ENCODE results near the gene CD84.
"Not testable (repeated sequence)": the region's sequence is repeated elsewhere in the genome, so short reads cannot be mapped to it uniquely, and the experiment has no call there.

CD84 gene

GRCh38 chr1:160569806-160570205, 9.5 kb downstream of the CD84 start:
- Histone ChIP-seq H3K4me1 (ENCODE audit: control insufficient read depth, insufficient read depth, low read length) (no peaks in the 10 kb centered on the region), H3K27me3 (ENCODE audit: control insufficient read depth, insufficient read depth, low read length) (no peaks in the 10 kb centered on the region), H3K4me3 (ENCODE audit: low read length) (no peak overlapping the region), H3K27ac (ENCODE audit: low read length) (no peak overlapping the region), H3K9me3 (ENCODE audit: control insufficient read depth, insufficient read depth, low read length) (no peaks in the 10 kb centered on the region), H3K36me3 (ENCODE audit: control insufficient read depth, insufficient read depth, low read length) (no peaks in the 10 kb centered on the region)
- WGBS (ENCODE audit: insufficient coverage, insufficient read length) = 100% methylated on average over 1 of the region's 2 CpGs
- DNase-seq (ENCODE audit: low read depth, low spot score) = no peak

DNA sequence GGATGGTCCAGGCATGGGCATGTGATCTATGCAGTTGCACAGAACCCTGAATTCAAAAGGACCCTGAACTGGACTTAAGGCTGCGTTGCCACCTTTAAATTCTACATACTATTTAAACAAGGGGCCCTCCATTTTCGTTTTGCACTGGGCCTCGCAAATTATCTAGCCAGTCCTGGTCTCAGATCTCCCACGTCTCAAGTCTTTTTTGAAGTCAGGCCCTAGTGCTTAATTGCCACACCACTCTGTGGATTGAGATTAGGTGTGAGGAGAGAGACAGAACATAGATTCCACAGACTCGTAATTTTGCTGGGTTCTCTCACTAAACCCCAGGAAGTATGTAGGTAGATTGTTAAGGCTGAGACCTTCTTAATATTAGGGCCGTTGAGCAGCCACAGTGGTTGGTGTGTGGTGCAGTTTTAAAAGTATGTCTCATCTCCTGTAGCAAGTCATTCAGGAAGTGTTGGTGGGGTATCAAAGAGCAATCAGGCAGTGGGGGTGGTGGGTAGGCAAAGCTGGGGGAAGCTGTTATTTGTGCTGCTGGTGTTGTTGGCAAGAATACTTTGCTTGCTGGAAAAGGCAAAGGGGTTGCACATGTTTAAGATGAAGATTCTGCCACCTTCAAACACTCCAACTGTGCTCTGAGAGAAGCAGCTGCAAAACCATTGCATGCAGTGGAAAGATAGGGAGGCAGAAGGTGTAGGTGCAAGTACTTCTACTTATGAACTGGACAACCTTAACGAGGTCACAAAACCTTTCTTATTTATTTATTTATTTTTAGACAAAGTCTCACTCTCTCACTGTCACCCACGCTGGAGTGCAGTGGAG, 11.2 kb downstream of the CD84 start:
- no peaks in the 10 kb centered on the region for H3K4me1 ChIP-seq (ENCODE audit: control insufficient read depth, insufficient read depth, low read length)
- WGBS (ENCODE audit: insufficient coverage, insufficient read length) = no CpG with 5 or more reads among the region's 8 CpGs
- no peak for DNase-seq (ENCODE audit: low read depth, low spot score)
- no peak overlapping the region for H3K27ac ChIP-seq (ENCODE audit: low read length)
- H3K4me3 ChIP-seq (ENCODE audit: low read length) = no peak overlapping the region
- no peaks in the 10 kb centered on the region for H3K36me3 ChIP-seq (ENCODE audit: control insufficient read depth, insufficient read depth, low read length)
- no peaks in the 10 kb centered on the region for H3K27me3 ChIP-seq (ENCODE audit: control insufficient read depth, insufficient read depth, low read length)
- no peaks in the 10 kb centered on the region; the same call in 1 of the 2 replicates for H3K9me3 ChIP-seq (ENCODE audit: control insufficient read depth, insufficient read depth, low read length)

DNA sequence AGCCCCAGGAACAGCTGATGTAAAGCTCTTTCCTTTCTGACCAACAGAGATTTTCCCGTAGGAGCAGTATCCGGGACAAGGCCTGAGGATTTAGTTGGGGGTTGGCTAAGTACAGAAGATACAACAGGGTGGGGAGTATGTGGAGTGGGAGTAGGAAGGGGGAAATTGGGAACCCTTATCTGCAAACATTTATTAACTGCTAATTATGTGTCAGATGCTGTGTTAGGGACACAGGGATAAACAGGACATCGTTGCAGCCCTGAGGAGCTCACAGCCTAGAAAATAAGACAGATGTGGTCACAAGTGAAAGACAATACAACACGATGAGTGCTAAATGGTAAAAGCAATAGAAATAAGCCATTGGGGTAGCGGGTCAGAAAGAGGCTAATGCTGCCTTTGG, 12.0 kb downstream of the CD84 start:
- WGBS (ENCODE audit: insufficient coverage, insufficient read length) = no CpG with 5 or more reads among the region's 5 CpGs
- H3K27ac ChIP-seq (ENCODE audit: low read length) = no peak overlapping the region
- H3K4me3 ChIP-seq (ENCODE audit: low read length) = no peak overlapping the region
- no peaks in the 10 kb centered on the region; the same call in 1 of the 2 replicates for H3K9me3 ChIP-seq (ENCODE audit: control insufficient read depth, insufficient read depth, low read length)
- no peak for DNase-seq (ENCODE audit: low read depth, low spot score)
- H3K36me3 ChIP-seq (ENCODE audit: control insufficient read depth, insufficient read depth, low read length) = no peaks in the 10 kb centered on the region
- H3K4me1 ChIP-seq (ENCODE audit: control insufficient read depth, insufficient read depth, low read length) = no peaks in the 10 kb centered on the region
- H3K27me3 ChIP-seq (ENCODE audit: control insufficient read depth, insufficient read depth, low read length) = no peaks in the 10 kb centered on the region

DNA sequence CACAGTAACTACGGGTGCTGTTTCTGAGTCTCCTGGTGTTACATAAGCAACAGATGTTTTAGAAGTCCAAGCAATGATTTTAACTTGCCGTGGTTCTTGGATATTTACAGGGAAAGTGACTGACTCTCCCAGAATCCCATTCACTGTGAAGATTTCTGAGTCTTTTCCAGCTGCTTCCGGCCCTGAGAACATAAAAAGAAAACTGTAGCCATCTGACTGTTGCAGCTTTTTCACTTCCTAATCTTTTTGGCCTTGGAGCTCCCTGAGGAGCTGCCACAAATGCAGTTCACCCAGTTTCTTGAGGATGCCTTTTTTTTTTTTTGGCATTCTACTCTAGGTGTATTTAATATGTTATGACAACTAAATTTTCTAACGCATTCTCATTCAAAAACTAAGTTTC, 13.7 kb downstream of the CD84 start:
- H3K27ac ChIP-seq (ENCODE audit: low read length) = no peak overlapping the region
- no peaks in the 10 kb centered on the region for H3K4me1 ChIP-seq (ENCODE audit: control insufficient read depth, insufficient read depth, low read length)

DNA sequence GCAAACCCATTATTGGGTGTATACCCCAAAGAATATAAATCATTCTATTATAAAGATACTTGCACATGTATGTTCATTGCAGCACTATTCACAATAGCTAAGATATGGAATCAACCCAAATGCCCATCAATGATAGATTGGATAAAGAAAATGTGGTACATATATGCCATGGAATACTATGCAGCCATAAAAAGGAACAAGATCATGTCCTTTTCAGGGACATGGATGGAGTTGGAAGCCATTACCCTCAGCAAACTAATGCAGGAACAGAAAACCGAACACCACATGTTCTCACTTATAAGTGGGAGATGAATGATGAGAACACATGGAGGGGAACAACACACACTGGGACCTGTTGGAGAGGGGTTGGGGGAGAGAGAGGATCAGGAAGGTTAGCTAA, 16.1 kb downstream of the CD84 start:
- no CpG with 5 or more reads among the region's 1 CpG for WGBS (ENCODE audit: insufficient coverage, insufficient read length)
- H3K27me3 ChIP-seq (ENCODE audit: control insufficient read depth, insufficient read depth, low read length); H3K4me1 ChIP-seq (ENCODE audit: control insufficient read depth, insufficient read depth, low read length); H3K9me3 ChIP-seq (ENCODE audit: control insufficient read depth, insufficient read depth, low read length); H3K36me3 ChIP-seq (ENCODE audit: control insufficient read depth, insufficient read depth, low read length); DNase-seq (ENCODE audit: low read depth, low spot score); H3K4me3 ChIP-seq (ENCODE audit: low read length); H3K27ac ChIP-seq (ENCODE audit: low read length): not testable (repeated sequence)

More for the DNA sequence above, 13.7 kb downstream of the CD84 start:
- Histone ChIP-seq H3K27me3 (ENCODE audit: control insufficient read depth, insufficient read depth, low read length) (no peaks in the 10 kb centered on the region), H3K36me3 (ENCODE audit: control insufficient read depth, insufficient read depth, low read length) (no peaks in the 10 kb centered on the region), H3K4me3 (ENCODE audit: low read length) (no peak overlapping the region), H3K9me3 (ENCODE audit: control insufficient read depth, insufficient read depth, low read length) (no peaks in the 10 kb centered on the region; the same call in 1 of the 2 replicates)
- DNase-seq (ENCODE audit: low read depth, low spot score) = no peak
- no CpG with 5 or more reads among the region's 4 CpGs for WGBS (ENCODE audit: insufficient coverage, insufficient read length)

DNA sequence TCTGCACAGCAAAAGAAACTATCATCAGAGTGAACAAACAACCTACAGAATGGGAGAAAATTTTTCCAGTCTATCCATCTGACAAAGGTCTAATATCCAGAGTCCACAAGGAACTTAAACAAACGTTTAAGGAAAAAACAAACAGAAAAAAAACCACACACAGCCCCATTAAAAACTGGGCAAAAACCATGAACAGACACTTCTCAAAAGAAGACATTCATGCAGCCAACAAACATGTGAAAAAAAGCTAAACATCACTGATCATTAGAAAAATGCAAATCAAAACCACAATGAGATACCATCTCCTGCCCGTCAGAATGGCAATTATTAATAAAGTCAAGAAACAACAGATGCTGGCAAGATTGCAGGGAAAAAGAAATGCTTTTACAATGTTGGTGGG, 16.6 kb downstream of the CD84 start:
- H3K27me3 ChIP-seq (ENCODE audit: control insufficient read depth, insufficient read depth, low read length); H3K9me3 ChIP-seq (ENCODE audit: control insufficient read depth, insufficient read depth, low read length); H3K27ac ChIP-seq (ENCODE audit: low read length); H3K36me3 ChIP-seq (ENCODE audit: control insufficient read depth, insufficient read depth, low read length); H3K4me3 ChIP-seq (ENCODE audit: low read length); H3K4me1 ChIP-seq (ENCODE audit: control insufficient read depth, insufficient read depth, low read length); DNase-seq (ENCODE audit: low read depth, low spot score): not testable (repeated sequence)
- WGBS (ENCODE audit: insufficient coverage, insufficient read length) = no CpG with 5 or more reads among the region's 2 CpGs

DNA sequence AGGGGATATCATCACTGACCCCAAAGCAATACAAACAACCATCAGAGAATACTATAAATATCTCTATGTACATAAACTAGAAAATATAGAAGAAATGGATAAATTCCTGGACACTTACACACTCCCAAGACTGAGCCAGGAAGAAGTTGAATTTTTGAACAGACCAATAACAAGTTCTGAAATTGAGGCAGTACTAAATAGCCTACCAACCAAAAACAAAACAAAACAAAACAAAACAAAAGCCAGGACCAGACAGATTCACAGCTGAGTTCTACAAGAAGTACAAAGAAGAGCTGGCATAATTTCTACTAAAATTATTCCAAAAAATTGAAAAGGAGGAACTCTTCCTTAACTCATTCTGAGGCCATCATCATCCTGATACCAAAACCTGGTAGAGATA, 18.5 kb downstream of the CD84 start:
- Histone ChIP-seq H3K36me3 (ENCODE audit: control insufficient read depth, insufficient read depth, low read length) (no peaks in the 10 kb centered on the region), H3K4me3 (ENCODE audit: low read length) (no peak overlapping the region), H3K27me3 (ENCODE audit: control insufficient read depth, insufficient read depth, low read length) (no peaks in the 10 kb centered on the region), H3K9me3 (ENCODE audit: control insufficient read depth, insufficient read depth, low read length) (no peaks in the 10 kb centered on the region; the same call in 1 of the 2 replicates), H3K27ac (ENCODE audit: low read length) (no peak overlapping the region), H3K4me1 (ENCODE audit: control insufficient read depth, insufficient read depth, low read length) (no peaks in the 10 kb centered on the region)
- no peak for DNase-seq (ENCODE audit: low read depth, low spot score)

- DNase-seq (ENCODE audit: low read depth, low spot score) = no peak
- Histone ChIP-seq H3K9me3 (ENCODE audit: control insufficient read depth, insufficient read depth, low read length) (no peaks in the 10 kb centered on the region; the same call in 1 of the 2 replicates), H3K36me3 (ENCODE audit: control insufficient read depth, insufficient read depth, low read length) (no peaks in the 10 kb centered on the region), H3K27me3 (ENCODE audit: control insufficient read depth, insufficient read depth, low read length) (no peaks in the 10 kb centered on the region), H3K4me3 (ENCODE audit: low read length) (no peak overlapping the region), H3K27ac (ENCODE audit: low read length) (no peak overlapping the region), H3K4me1 (ENCODE audit: control insufficient read depth, insufficient read depth, low read length) (no peaks in the 10 kb centered on the region)
- WGBS (ENCODE audit: insufficient coverage, insufficient read length) = no CpG with 5 or more reads among the region's 4 CpGs
These were observed 19.1 kb downstream of the CD84 start for GRCh38 chr1:160560045-160560705.

DNA sequence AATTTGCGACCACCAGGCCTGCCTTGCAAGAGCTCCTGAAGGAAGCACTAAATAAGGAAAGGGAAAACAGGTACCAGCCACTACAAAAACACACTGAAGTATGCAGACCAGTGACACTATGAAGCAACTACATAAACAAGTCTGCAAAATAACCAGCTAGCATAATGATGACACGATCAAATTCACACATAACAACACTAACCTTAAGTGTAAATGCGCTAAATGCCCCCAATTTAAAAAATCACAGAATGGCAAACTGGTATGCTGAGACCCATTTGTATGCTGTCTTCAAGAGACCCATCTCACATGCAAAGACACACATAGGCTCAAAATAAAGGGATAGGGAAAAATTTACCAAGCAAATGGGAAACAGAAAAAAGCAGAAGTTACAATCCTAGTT, 19.9 kb downstream of the CD84 start:
- H3K27ac ChIP-seq (ENCODE audit: low read length); H3K27me3 ChIP-seq (ENCODE audit: control insufficient read depth, insufficient read depth, low read length); H3K4me1 ChIP-seq (ENCODE audit: control insufficient read depth, insufficient read depth, low read length); H3K4me3 ChIP-seq (ENCODE audit: low read length); H3K9me3 ChIP-seq (ENCODE audit: control insufficient read depth, insufficient read depth, low read length); H3K36me3 ChIP-seq (ENCODE audit: control insufficient read depth, insufficient read depth, low read length); DNase-seq (ENCODE audit: low read depth, low spot score): not testable (repeated sequence)
- WGBS (ENCODE audit: insufficient coverage, insufficient read length) = no CpG with 5 or more reads among the region's 3 CpGs

DNA sequence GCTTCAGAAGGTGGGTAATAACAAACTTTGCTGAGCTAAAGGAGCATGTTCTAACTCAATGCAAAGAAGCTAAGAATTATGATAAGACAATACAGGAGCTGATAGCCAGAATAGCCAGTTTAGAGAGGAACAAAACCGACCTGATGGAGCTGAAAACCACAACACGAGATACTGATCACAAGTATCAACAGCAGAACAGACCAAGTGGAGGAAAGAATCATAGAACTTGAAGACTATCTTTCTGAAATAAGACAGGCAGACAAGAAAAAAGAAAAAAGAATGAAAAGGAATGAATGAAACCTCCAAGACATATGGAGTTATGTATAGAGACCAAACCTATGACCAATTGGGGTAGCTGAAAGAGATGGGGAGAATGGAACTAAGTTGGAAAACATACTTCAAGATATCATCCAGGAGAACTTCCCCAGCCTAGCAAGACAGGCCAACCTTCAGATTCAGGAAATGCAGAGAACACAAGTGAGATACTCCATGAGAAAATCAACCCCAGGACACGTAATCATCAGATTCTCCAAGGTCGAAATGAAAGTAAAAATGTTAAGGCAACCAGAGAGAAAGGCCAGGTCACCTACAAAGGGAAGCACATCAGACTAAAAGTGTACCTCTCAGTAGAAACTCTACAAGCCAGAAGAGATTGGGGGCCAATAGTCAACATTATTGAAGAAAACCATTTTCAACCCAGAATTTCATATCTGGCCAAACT, 20.5 kb downstream of the CD84 start:
- DNase-seq (ENCODE audit: low read depth, low spot score) = no peak
- no peaks in the 10 kb centered on the region for H3K27me3 ChIP-seq (ENCODE audit: control insufficient read depth, insufficient read depth, low read length)
- H3K36me3 ChIP-seq (ENCODE audit: control insufficient read depth, insufficient read depth, low read length) = no peaks in the 10 kb centered on the region
- H3K27ac ChIP-seq (ENCODE audit: low read length) = no peak overlapping the region
- H3K4me1 ChIP-seq (ENCODE audit: control insufficient read depth, insufficient read depth, low read length) = no peaks in the 10 kb centered on the region
- no CpG with 5 or more reads among the region's 4 CpGs for WGBS (ENCODE audit: insufficient coverage, insufficient read length)
- H3K4me3 ChIP-seq (ENCODE audit: low read length) = no peak overlapping the region
- H3K9me3 ChIP-seq (ENCODE audit: control insufficient read depth, insufficient read depth, low read length) = no peaks in the 10 kb centered on the region; the same call in 1 of the 2 replicates
